Activated T-helper 17 cell treated with anti-CD3 and anti-CD28 coated beads, Interleukin-2, amount 50 U/mL, for 72 hours (primary cell): ENCODE measurements around the gene TYMS. TPM values are rescaled to one million over a fixed set of nuclear protein-coding genes. Genes with fewer than 3 reads are reported as not detected.
A peak's percentile ranks its signal among the peaks of the same experiment; 100 is the strongest.

Source experiments
- ATAC-seq: fragments of 150-1000 bp; cut with Tn5 transposase; replicated peaks from 2 replicates; pipeline ENCODE4 v1.10.0; 2021; ENCODE audit warnings: mild to moderate bottlenecking, moderate library complexity
- H3K27ac Mint-ChIP-seq: one replicate; pipeline ENCODE4 v1.8.0; 2022; ENCODE audit warnings: mixed read lengths
- H3K27me3 Mint-ChIP-seq: one replicate; pipeline ENCODE4 v1.8.0; 2022; ENCODE audit warnings: mixed read lengths
- H3K36me3 Mint-ChIP-seq: one replicate; pipeline ENCODE4 v1.8.0; 2022; ENCODE audit warnings: low read depth, mild to moderate bottlenecking, mixed read lengths
- H3K4me1 Mint-ChIP-seq: one replicate; pipeline ENCODE4 v1.8.0; 2022; ENCODE audit warnings: mixed read lengths
- H3K4me3 Mint-ChIP-seq: one replicate; pipeline ENCODE4 v1.8.0; 2022; ENCODE audit warnings: mild to moderate bottlenecking, mixed read lengths
- H3K9me3 Mint-ChIP-seq: one replicate; pipeline ENCODE4 v1.8.0; 2022; ENCODE audit warnings: mixed read lengths
- total RNA-seq, 2 donors: library from RNA; stranded (reverse); gene quantifications; one replicate each; pipeline ENCODE4 v1.2.3, GENCODE V29; 2022

The TYMS gene
- total RNA-seq, 2 donors from 2014 or later: 268 to 414 TPM

GRCh38 chr18:627231-627630 is 30.2 kb upstream of the TYMS start:
- H3K4me1 Mint-ChIP-seq: no peaks in the 10 kb centered on the region
- no peak for ATAC-seq
- H3K9me3 Mint-ChIP-seq: no peaks in the 10 kb centered on the region
- H3K27ac Mint-ChIP-seq: no peak overlapping the region
- no peak overlapping the region for H3K4me3 Mint-ChIP-seq
- peaks cover 24% of the 10 kb centered on the region for H3K27me3 Mint-ChIP-seq
- H3K36me3 Mint-ChIP-seq: no peaks in the 10 kb centered on the region

- no peak overlapping the region for H3K4me3 Mint-ChIP-seq
- H3K36me3 Mint-ChIP-seq: no peaks in the 10 kb centered on the region
- no peaks in the 10 kb centered on the region for H3K4me1 Mint-ChIP-seq
- H3K27ac Mint-ChIP-seq: peak overlapping the region; percentile 2
- no peaks in the 10 kb centered on the region for H3K9me3 Mint-ChIP-seq
- peaks cover 22% of the 10 kb centered on the region for H3K27me3 Mint-ChIP-seq
- ATAC-seq: peak; percentile 82
Measured at GRCh38 chr18:629269-630150, 27.9 kb upstream of the TYMS start.

DNA sequence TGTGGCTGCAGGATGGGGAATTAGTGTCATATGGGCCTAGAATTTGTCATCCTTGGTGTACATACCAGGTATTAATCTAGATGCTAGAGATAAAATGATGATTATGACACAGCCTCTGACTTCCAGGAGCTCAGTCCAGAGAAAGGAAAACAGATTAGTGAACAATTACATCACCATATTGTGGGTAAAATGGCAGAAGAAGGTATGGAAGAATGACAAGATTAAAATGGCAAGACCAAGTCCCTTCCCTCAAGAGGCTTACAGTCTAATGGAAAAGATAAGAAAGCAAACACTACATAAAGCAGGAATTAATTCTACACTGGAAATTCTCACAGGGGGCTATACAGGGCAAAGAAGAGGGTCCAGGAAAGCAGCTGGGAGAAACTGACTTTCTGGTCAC is 25.9 kb upstream of the TYMS start:
- Mint-ChIP-seq H3K36me3 (no peaks in the 10 kb centered on the region), H3K27me3 (peaks cover 14% of the 10 kb centered on the region), H3K4me1 (no peaks in the 10 kb centered on the region), H3K9me3 (no peaks in the 10 kb centered on the region), H3K4me3 (no peak overlapping the region), H3K27ac (no peak overlapping the region)
- ATAC-seq: no peak

GRCh38 chr18:634551-635045 is 22.9 kb upstream of the TYMS start:
- no peaks in the 10 kb centered on the region for H3K9me3 Mint-ChIP-seq
- H3K36me3 Mint-ChIP-seq: no peaks in the 10 kb centered on the region
- no peak overlapping the region for H3K4me3 Mint-ChIP-seq
- H3K4me1 Mint-ChIP-seq: no peaks in the 10 kb centered on the region
- peaks cover 13% of the 10 kb centered on the region for H3K27me3 Mint-ChIP-seq
- no peak for ATAC-seq
- no peak overlapping the region for H3K27ac Mint-ChIP-seq

- no peaks in the 10 kb centered on the region for H3K36me3 Mint-ChIP-seq
- peaks cover 10% of the 10 kb centered on the region for H3K27me3 Mint-ChIP-seq
- no peak overlapping the region for H3K27ac Mint-ChIP-seq
- ATAC-seq: no peak
- H3K4me1 Mint-ChIP-seq: no peaks in the 10 kb centered on the region
- H3K9me3 Mint-ChIP-seq: no peaks in the 10 kb centered on the region
- no peak overlapping the region for H3K4me3 Mint-ChIP-seq
Measured at GRCh38 chr18:635171-635570, 22.3 kb upstream of the TYMS start.

DNA sequence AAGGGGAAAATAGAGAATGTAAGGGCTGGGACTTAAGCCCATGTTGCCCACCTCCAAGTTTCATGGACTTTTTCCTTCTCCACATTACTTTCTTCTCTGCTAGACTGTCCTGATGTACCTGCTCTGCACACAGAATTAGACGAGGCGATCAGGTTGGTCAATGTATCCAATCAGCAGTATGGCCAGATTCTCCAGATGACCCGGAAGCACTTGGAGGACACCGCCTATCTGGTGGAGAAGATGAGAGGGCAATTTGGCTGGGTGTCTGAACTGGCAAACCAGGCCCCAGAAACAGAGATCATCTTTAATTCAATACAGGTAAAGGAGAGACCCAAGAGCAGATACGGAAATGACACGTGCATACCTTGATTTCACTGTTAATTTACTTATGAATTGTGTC is 16.2 kb upstream of the TYMS start:
- no peak overlapping the region for H3K4me3 Mint-ChIP-seq
- no peaks in the 10 kb centered on the region for H3K36me3 Mint-ChIP-seq
- ATAC-seq: no peak
- H3K9me3 Mint-ChIP-seq: no peaks in the 10 kb centered on the region
- H3K4me1 Mint-ChIP-seq: no peaks in the 10 kb centered on the region
- H3K27ac Mint-ChIP-seq: no peak overlapping the region
- peaks cover 8% of the 10 kb centered on the region for H3K27me3 Mint-ChIP-seq

- peak; percentile 64 for ATAC-seq
- H3K36me3 Mint-ChIP-seq: no peaks in the 10 kb centered on the region
- H3K4me1 Mint-ChIP-seq: no peaks in the 10 kb centered on the region
- H3K4me3 Mint-ChIP-seq: no peak overlapping the region
- peaks cover 7% of the 10 kb centered on the region for H3K27me3 Mint-ChIP-seq
- H3K27ac Mint-ChIP-seq: no peak overlapping the region
- H3K9me3 Mint-ChIP-seq: no peaks in the 10 kb centered on the region
Measured at GRCh38 chr18:644395-645004, 13.0 kb upstream of the TYMS start.

- peaks cover 7% of the 10 kb centered on the region for H3K27me3 Mint-ChIP-seq
- no peaks in the 10 kb centered on the region for H3K9me3 Mint-ChIP-seq
- H3K27ac Mint-ChIP-seq: no peak overlapping the region
- no peak for ATAC-seq
- no peak overlapping the region for H3K4me3 Mint-ChIP-seq
- H3K36me3 Mint-ChIP-seq: no peaks in the 10 kb centered on the region
- H3K4me1 Mint-ChIP-seq: peaks cover 5% of the 10 kb centered on the region
Measured at GRCh38 chr18:647304-647703, 10.1 kb upstream of the TYMS start.

DNA sequence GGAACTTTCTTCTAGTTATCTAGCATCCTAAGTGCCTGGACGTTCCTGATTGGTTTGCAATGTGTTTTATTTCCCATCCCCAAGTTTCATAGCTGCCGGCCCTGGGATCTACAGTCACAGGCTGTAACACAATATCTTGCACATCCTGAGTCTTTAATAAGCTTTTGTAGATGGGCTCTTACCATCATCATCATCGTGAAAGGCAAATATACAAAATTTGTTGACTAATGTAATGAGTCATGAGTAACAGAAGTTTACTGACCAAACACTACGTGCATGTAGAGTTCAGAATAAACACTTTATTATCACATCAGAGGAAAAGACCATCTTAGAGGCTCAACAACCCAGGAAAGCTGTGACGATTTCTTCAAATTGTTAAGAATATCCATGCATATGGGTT is 8.1 kb upstream of the TYMS start:
- H3K9me3 Mint-ChIP-seq: no peaks in the 10 kb centered on the region
- H3K4me3 Mint-ChIP-seq: no peak overlapping the region
- H3K36me3 Mint-ChIP-seq: no peaks in the 10 kb centered on the region
- no peak overlapping the region for H3K27ac Mint-ChIP-seq
- peaks cover 5% of the 10 kb centered on the region for H3K4me1 Mint-ChIP-seq
- H3K27me3 Mint-ChIP-seq: peaks cover 10% of the 10 kb centered on the region
- no peak for ATAC-seq

GRCh38 chr18:650428-650858 is 7.0 kb upstream of the TYMS start:
- Mint-ChIP-seq H3K4me1 (peaks cover 5% of the 10 kb centered on the region), H3K4me3 (no peak overlapping the region), H3K27me3 (peaks cover 11% of the 10 kb centered on the region), H3K36me3 (no peaks in the 10 kb centered on the region), H3K27ac (no peak overlapping the region), H3K9me3 (no peaks in the 10 kb centered on the region)
- ATAC-seq: peak; percentile 75

DNA sequence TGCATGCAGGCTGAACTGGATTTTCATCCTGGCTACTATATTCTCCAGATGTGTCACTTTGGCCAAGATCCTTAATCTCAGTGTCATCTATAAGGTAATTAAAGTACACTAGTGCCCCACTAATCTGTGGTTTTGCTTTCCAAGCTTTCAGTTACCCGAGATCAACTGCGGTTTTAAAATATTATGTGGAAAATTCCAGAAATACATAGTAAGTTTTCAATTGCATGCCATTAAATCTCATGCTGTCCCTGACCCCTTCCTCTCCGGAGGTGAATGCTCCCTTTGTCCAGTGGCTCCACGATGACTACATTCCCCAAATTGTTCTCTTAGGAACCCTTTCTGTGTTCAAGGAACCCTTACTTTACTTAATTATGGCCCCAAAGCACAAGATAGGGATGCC is 5.3 kb upstream of the TYMS start:
- ATAC-seq: no peak
- Mint-ChIP-seq H3K9me3 (no peaks in the 10 kb centered on the region), H3K36me3 (no peaks in the 10 kb centered on the region), H3K27me3 (peaks cover 18% of the 10 kb centered on the region), H3K27ac (no peak overlapping the region), H3K4me1 (peaks cover 5% of the 10 kb centered on the region), H3K4me3 (no peak overlapping the region)

- no peak for ATAC-seq
- H3K9me3 Mint-ChIP-seq: no peaks in the 10 kb centered on the region
- H3K4me1 Mint-ChIP-seq: peaks cover 5% of the 10 kb centered on the region
- peaks cover 16% of the 10 kb centered on the region for H3K27me3 Mint-ChIP-seq
- H3K36me3 Mint-ChIP-seq: peaks cover 5% of the 10 kb centered on the region
- H3K27ac Mint-ChIP-seq: no peak overlapping the region
- no peak overlapping the region for H3K4me3 Mint-ChIP-seq
Measured at GRCh38 chr18:653512-653911, 3.9 kb upstream of the TYMS start.

- Mint-ChIP-seq H3K4me3 (no peak overlapping the region), H3K9me3 (no peaks in the 10 kb centered on the region), H3K27me3 (peaks cover 16% of the 10 kb centered on the region), H3K36me3 (peaks cover 16% of the 10 kb centered on the region), H3K4me1 (peaks cover 5% of the 10 kb centered on the region), H3K27ac (no peak overlapping the region)
- no peak for ATAC-seq
Measured at GRCh38 chr18:654601-655000, 2.9 kb upstream of the TYMS start.

DNA sequence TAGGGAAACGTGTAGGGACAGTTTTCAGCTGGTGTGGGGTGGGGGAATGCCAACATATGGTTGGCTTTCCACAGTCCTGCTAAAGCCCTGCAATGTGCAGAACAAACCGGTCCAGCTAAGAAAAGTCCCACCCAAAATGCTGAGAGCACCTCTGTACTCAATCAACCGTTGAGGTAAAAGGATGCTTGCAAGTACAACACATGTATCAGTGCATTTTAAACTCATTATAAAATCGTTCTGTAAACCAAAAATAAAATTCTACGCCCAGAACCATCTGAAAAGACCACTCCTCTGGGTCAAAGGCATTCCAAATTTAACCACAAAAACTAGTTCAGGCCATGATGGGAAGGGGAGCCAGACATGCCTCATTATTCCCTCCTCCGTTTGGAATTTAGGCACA is 2.0 kb upstream of the TYMS start:
- Mint-ChIP-seq H3K27ac (no peak overlapping the region), H3K4me1 (peaks cover 2% of the 10 kb centered on the region), H3K36me3 (peaks cover 25% of the 10 kb centered on the region), H3K27me3 (peaks cover 16% of the 10 kb centered on the region), H3K9me3 (no peaks in the 10 kb centered on the region), H3K4me3 (peak overlapping the region; percentile 86)
- no peak for ATAC-seq
